Endodermal cell (in vitro differentiated cells): ENCODE data around the gene TOM1L2. TPM values are rescaled to one million over a fixed set of nuclear protein-coding genes. Genes with fewer than 3 reads are reported as not detected.

Experiments used
- DNase-seq: peaks from one replicate; pipeline ENCODE4 v3.0.0-alpha.2; 2017
- H3K27ac ChIP-seq: 2 replicates; pipeline ENCODE4 v1.5.1; 2013; ENCODE audit warnings: mild to moderate bottlenecking, low read depth, low read length, moderate library complexity
- H3K27me3 ChIP-seq: 2 replicates; pipeline ENCODE4 v1.6.1; 2013; ENCODE audit warnings: mild to moderate bottlenecking, low read length, moderate library complexity; ENCODE audit not compliant: insufficient read depth, control insufficient read depth, poor library complexity, severe bottlenecking
- H3K36me3 ChIP-seq: 2 replicates; pipeline ENCODE4 v1.7.0; 2013; ENCODE audit warnings: mild to moderate bottlenecking, low read length, moderate library complexity; ENCODE audit not compliant: control insufficient read depth, insufficient read depth
- H3K4me1 ChIP-seq: one replicate; pipeline ENCODE4 v1.7.0; 2013; ENCODE audit warnings: low read length; ENCODE audit not compliant: control insufficient read depth, insufficient read depth
- H3K4me3 ChIP-seq: 2 replicates; pipeline ENCODE4 v1.5.1; 2013; ENCODE audit warnings: mild to moderate bottlenecking, low read length, moderate library complexity
- H3K9ac ChIP-seq: 2 replicates; pipeline ENCODE4 v1.6.1; 2013; ENCODE audit warnings: mild to moderate bottlenecking, low read length, moderate library complexity; ENCODE audit not compliant: poor library complexity, severe bottlenecking; ENCODE audit errors: extremely low read depth
- H3K9me3 ChIP-seq: 2 replicates; pipeline ENCODE4 v1.6.1; 2013; ENCODE audit warnings: mild to moderate bottlenecking, low read length, moderate library complexity; ENCODE audit not compliant: control insufficient read depth
- H3K27ac Mint-ChIP-seq: 2 replicates; pipeline ENCODE4 v1.8.0; 2020; ENCODE audit warnings: mixed read lengths
- H3K27me3 Mint-ChIP-seq: 2 replicates; pipeline ENCODE4 v1.8.0; 2021; ENCODE audit warnings: mild to moderate bottlenecking, mixed read lengths; ENCODE audit not compliant: insufficient read depth
- H3K36me3 Mint-ChIP-seq: 2 replicates; pipeline ENCODE4 v1.8.0; 2020; ENCODE audit warnings: low read depth, mixed read lengths
- H3K4me1 Mint-ChIP-seq: 2 replicates; pipeline ENCODE4 v1.8.0; 2020; ENCODE audit warnings: mixed read lengths
- H3K4me3 Mint-ChIP-seq: 2 replicates; pipeline ENCODE4 v1.8.0; 2020; ENCODE audit warnings: mild to moderate bottlenecking, moderate library complexity, mixed read lengths
- H3K9me3 Mint-ChIP-seq: 2 replicates; pipeline ENCODE4 v1.8.0; 2020; ENCODE audit warnings: mild to moderate bottlenecking, mixed read lengths
- WGBS, 2 experiments: methylation state at CpG; one replicate each; pipeline versions ENCODE4 v1.1.5 to v1.1.7; 2013; ENCODE audit warnings: missing lambda C conversion rate in 2 of 2, mixed read lengths in 1 of 2; ENCODE audit not compliant: insufficient coverage in 1 of 2, insufficient read length in 1 of 2; 5-methylcytosine and 5-hydroxymethylcytosine counted together
- total RNA-seq, 2 donors: library from RNA; stranded (reverse); fragmentation: NEBNext Ultra II Directional in 1 of 2; extraction: Animal tissue kit (Norgen Biotek cat#: 25700) in 1 of 2; gene quantifications; 2 replicates in 1 of 2; 3 replicates in 1 of 2; pipeline ENCODE4 v1.2.1, GENCODE V29; 2021
- TF ChIP-seq, protein P1 (sequence below): fragments of 200-600 bp; sonication (generic); conservative IDR thresholded peaks from 2 replicates; pipeline ENCODE4 v1.5.0; 2021; ENCODE audit warnings: antibody characterized with exemption, mild to moderate bottlenecking

TOM1L2 gene
- total RNA-seq, 2 donors from 2014 or later: 10.2 to 11.5 TPM

DNA sequence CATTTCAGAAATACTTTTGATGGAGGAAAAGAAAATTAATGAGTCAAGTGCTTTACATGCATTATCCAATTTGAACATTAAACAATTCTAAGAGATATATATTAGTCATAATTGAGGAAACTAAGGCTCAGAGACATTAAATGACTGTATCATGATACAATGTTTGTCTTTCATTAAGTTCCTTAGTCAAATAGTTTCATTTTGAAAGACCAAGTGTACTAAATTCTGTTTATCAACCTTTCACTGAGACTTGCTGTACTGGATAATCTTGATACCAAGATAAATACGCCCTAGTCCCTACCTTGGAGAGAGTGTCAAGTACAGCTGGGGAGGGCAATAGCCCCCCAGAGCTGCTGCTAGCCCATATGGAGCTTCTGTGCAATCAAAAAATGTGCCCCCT is 24.2 kb downstream of the TOM1L2 start:
- Histone ChIP-seq H3K4me1 (peaks cover 10% of the 10 kb centered on the region), H3K27ac (no peak overlapping the region), H3K36me3 (no peaks in the 10 kb centered on the region), H3K27me3 (no peaks in the 10 kb centered on the region), H3K4me3 (no peak overlapping the region), H3K9me3 (no peaks in the 10 kb centered on the region), H3K9ac (no peak overlapping the region)
- Mint-ChIP-seq H3K4me1 (peaks cover 22% of the 10 kb centered on the region), H3K36me3 (no peaks in the 10 kb centered on the region), H3K27ac (no peak overlapping the region), H3K9me3 (no peaks in the 10 kb centered on the region), H3K27me3 (no peaks in the 10 kb centered on the region), H3K4me3 (no peak overlapping the region)
- TF ChIP-seq, protein P1, sequence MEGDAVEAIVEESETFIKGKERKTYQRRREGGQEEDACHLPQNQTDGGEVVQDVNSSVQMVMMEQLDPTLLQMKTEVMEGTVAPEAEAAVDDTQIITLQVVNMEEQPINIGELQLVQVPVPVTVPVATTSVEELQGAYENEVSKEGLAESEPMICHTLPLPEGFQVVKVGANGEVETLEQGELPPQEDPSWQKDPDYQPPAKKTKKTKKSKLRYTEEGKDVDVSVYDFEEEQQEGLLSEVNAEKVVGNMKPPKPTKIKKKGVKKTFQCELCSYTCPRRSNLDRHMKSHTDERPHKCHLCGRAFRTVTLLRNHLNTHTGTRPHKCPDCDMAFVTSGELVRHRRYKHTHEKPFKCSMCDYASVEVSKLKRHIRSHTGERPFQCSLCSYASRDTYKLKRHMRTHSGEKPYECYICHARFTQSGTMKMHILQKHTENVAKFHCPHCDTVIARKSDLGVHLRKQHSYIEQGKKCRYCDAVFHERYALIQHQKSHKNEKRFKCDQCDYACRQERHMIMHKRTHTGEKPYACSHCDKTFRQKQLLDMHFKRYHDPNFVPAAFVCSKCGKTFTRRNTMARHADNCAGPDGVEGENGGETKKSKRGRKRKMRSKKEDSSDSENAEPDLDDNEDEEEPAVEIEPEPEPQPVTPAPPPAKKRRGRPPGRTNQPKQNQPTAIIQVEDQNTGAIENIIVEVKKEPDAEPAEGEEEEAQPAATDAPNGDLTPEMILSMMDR: no peak
- no peak for DNase-seq
- WGBS, 2 experiments: 97% methylated on average over 1 of the region's 1 CpG; no CpG with 5 or more reads in 1 of the 2 experiments

DNA sequence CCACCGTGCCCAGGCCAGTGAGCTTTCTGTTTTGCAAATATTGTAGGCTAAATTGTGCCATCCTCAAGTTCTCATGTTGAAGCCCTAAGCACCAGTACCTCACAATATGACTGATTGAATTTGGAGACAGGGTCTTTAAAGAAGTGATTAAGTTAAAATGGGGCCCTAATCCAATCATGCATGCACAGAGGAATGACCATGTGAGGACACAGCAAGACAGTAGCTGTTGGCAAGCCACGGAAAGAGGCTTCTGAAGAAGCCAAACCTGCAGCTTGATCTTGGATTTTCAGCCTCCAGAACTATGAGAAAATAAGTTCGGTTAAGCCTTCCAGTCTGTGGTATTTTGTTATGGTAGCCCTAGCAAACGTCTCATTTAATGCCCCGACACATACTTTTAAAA is 24.9 kb downstream of the TOM1L2 start:
- TF ChIP-seq, protein P1: no peak
- no peaks in the 10 kb centered on the region for H3K36me3 Mint-ChIP-seq
- no peaks in the 10 kb centered on the region for H3K27me3 Mint-ChIP-seq
- Histone ChIP-seq H3K9me3 (no peaks in the 10 kb centered on the region), H3K4me3 (no peak overlapping the region), H3K27ac (no peak overlapping the region), H3K4me1 (peaks cover 14% of the 10 kb centered on the region), H3K36me3 (no peaks in the 10 kb centered on the region), H3K9ac (no peak overlapping the region), H3K27me3 (no peaks in the 10 kb centered on the region)
- H3K9me3 Mint-ChIP-seq: no peaks in the 10 kb centered on the region
- 85 to 90% methylated on average over 3 to 5 of the region's 5 CpGs for WGBS, 2 experiments
- peaks cover 27% of the 10 kb centered on the region for H3K4me1 Mint-ChIP-seq
- H3K27ac Mint-ChIP-seq: no peak overlapping the region
- H3K4me3 Mint-ChIP-seq: no peak overlapping the region
- DNase-seq: no peak

DNA sequence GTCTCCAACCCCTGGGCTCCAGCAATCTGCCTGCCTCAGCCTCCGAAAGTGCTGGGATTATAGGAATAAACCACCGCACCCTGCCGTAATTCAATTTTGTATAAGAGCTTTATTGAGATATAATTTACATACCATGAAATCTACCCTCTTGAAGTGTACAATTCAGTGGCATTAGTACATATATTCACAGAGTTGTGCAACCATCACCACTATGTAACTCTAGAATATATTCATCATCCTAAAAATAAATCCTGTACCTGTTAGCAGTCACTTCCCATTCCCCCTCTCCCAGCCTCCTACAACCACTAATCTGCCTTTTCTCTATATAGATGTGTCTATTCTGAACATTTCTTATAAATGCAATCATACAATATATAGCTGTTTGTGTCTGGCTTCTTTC is 26.1 kb downstream of the TOM1L2 start:
- H3K4me1 Mint-ChIP-seq: peaks cover 38% of the 10 kb centered on the region
- 46% methylated on average over 1 of the region's 3 CpGs; no CpG with 5 or more reads in 1 of the 2 experiments for WGBS, 2 experiments
- H3K9ac ChIP-seq: no peak overlapping the region
- no peak for DNase-seq
- H3K4me3 ChIP-seq: no peak overlapping the region
- TF ChIP-seq, protein P1: no peak
- H3K36me3 ChIP-seq: no peaks in the 10 kb centered on the region
- H3K27me3 Mint-ChIP-seq: no peaks in the 10 kb centered on the region
- H3K4me1 ChIP-seq: peaks cover 26% of the 10 kb centered on the region
- no peak overlapping the region for H3K4me3 Mint-ChIP-seq
- no peak overlapping the region for H3K27ac ChIP-seq
- H3K9me3 Mint-ChIP-seq: no peaks in the 10 kb centered on the region
- no peak overlapping the region for H3K27ac Mint-ChIP-seq
- no peaks in the 10 kb centered on the region for H3K27me3 ChIP-seq
- no peaks in the 10 kb centered on the region for H3K36me3 Mint-ChIP-seq
- H3K9me3 ChIP-seq: no peaks in the 10 kb centered on the region
